GM12878 (cell line): ENCODE data around the gene CCND2. TPM values are rescaled to one million over a fixed set of nuclear protein-coding genes. Genes with fewer than 3 reads are reported as not detected.

Source experiments
- ATAC-seq: fragments of 200-7000 bp; cut with Tn5 transposase; 3 replicates; pipeline ENCODE4 v1.9.1; 2020; ENCODE audit warnings: mild to moderate bottlenecking, moderate library complexity
- BruUV-seq: library from RNA; stranded (reverse); fragments of 400-500 nt; replicated peaks from 2 replicates; lab custom pipeline; 2021; lab: Mats Ljungman, UMichigan
- CTCF ChIA-PET: fragments of 300-600 bp; sonication (Branson Sonifier 250); formaldehyde crosslinking; extraction: SDS; loops from one replicate; lab custom pipeline; 2021; ENCODE audit warnings: inconsistent platforms; lab: Yijun Ruan, JAX
- POLR2A ChIA-PET: fragments of 350-600 bp; formaldehyde crosslinking; extraction: SDS; loops from one replicate; lab custom pipeline; 2021; ENCODE audit warnings: inconsistent platforms; lab: Charles Lee
- RAD21 ChIA-PET: fragments of 300-600 bp; sonication (Branson Sonifier 250); formaldehyde crosslinking; loops from one replicate; lab custom pipeline; 2023; ENCODE audit warnings: antibody characterized with exemption; ENCODE audit not compliant: unreplicated experiment; lab: Charles Lee
- SMC1A ChIA-PET: fragments of 300-600 bp; sonication (Branson Sonifier 250); formaldehyde crosslinking; loops from one replicate; lab custom pipeline; 2023; ENCODE audit not compliant: unreplicated experiment, uncharacterized antibody; lab: Charles Lee
- DNase-seq: peaks from one replicate; pipeline ENCODE4 v3.0.0-alpha.2; 2011; ENCODE audit warnings: low read depth, low spot score
- FAIRE-seq: peaks from 3 replicates; lab custom pipeline; 2011; peaks lifted over from hg19 to GRCh38; lab: Jason Lieb, UNC
- H2AFZ ChIP-seq: 2 replicates; pipeline ENCODE4 v1.6.0; 2011; ENCODE audit warnings: low read depth, low read length, control low read depth; ENCODE audit not compliant: control insufficient read depth
- H3K27ac ChIP-seq: 2 replicates; pipeline ENCODE4 v1.5.1; 2011; ENCODE audit warnings: control low read depth; ENCODE audit not compliant: control insufficient read depth, insufficient read depth
- H3K27me3 ChIP-seq, 2 experiments: replicated peaks in 1 of 2; 2 replicates each; pipeline versions ENCODE4 v1.6.0 to v1.6.1; 2011; ENCODE audit warnings: low read length in 1 of 2; ENCODE audit not compliant: control insufficient read depth in 2 of 2, insufficient read depth in 2 of 2
- H3K36me3 ChIP-seq, 2 experiments: 2 replicates each; pipeline ENCODE4 v1.5.1; 2011; ENCODE audit warnings: low read length in 1 of 2; ENCODE audit not compliant: control insufficient read depth in 2 of 2, insufficient read depth in 2 of 2
- H3K4me1 ChIP-seq: 2 replicates; pipeline ENCODE4 v1.6.1; 2011; ENCODE audit warnings: mild to moderate bottlenecking, low read length, moderate library complexity, mixed read lengths; ENCODE audit not compliant: control insufficient read depth, insufficient read depth
- H3K4me2 ChIP-seq: 2 replicates; pipeline ENCODE4 v1.6.0; 2011; ENCODE audit warnings: control low read depth; ENCODE audit not compliant: control insufficient read depth, insufficient read depth
- H3K4me3 ChIP-seq: fragments of 200-600 bp; sonication (generic); 2 replicates; pipeline ENCODE4 v1.5.1; 2016
- H3K79me2 ChIP-seq: 2 replicates; pipeline ENCODE4 v1.6.0; 2011; ENCODE audit warnings: low read length; ENCODE audit not compliant: control insufficient read depth, insufficient read depth
- H3K9ac ChIP-seq: 2 replicates; pipeline ENCODE4 v1.8.0; 2011; ENCODE audit warnings: low read length, control low read depth, mixed read lengths; ENCODE audit not compliant: control insufficient read depth, insufficient read depth
- H3K9me3 ChIP-seq: replicated peaks from 3 replicates; pipeline ENCODE4 v1.5.1; 2011; ENCODE audit warnings: mild to moderate bottlenecking, low read length; ENCODE audit not compliant: control insufficient read depth, insufficient read depth
- H4K20me1 ChIP-seq: 2 replicates; pipeline ENCODE4 v1.6.0; 2011; ENCODE audit not compliant: control insufficient read depth, insufficient read depth
- BCLAF1 ChIP-seq: fragments of 450-650 bp; IDR thresholded peaks from 2 replicates; pipeline ENCODE4 v1.6.1; 2017; ENCODE audit warnings: antibody characterized with exemption, mild to moderate bottlenecking, moderate library complexity
- BRCA1 ChIP-seq: IDR thresholded peaks from 2 replicates; pipeline ENCODE4 v1.6.1; 2011; ENCODE audit warnings: low read depth, low read length, improper control_type of control experiment
- IRF4 ChIP-seq: IDR thresholded peaks from 2 replicates; pipeline ENCODE4 v1.6.1; 2011; ENCODE audit warnings: low read depth, low read length
- MEF2A ChIP-seq: IDR thresholded peaks from 2 replicates; pipeline ENCODE4 v1.6.1; 2011; ENCODE audit warnings: low read depth, mild to moderate bottlenecking, low read length, moderate library complexity; ENCODE audit not compliant: insufficient read depth
- NRF1 ChIP-seq: conservative IDR thresholded peaks from 2 replicates; pipeline ENCODE4 v1.6.1; 2011; ENCODE audit warnings: mild to moderate bottlenecking, low read depth, low read length, improper control_type of control experiment
- POLR2AphosphoS2 ChIP-seq: IDR thresholded peaks from 2 replicates; pipeline ENCODE4 v1.6.1; 2011; ENCODE audit warnings: low read depth, mild to moderate bottlenecking, low read length, improper control_type of control experiment, moderate library complexity
- SMAD1 ChIP-seq: fragments of 450-650 bp; IDR thresholded peaks from 2 replicates; pipeline ENCODE4 v1.6.1; 2018; ENCODE audit warnings: mild to moderate bottlenecking, low read depth; ENCODE audit not compliant: partially characterized antibody
- TCF12 ChIP-seq: IDR thresholded peaks from 2 replicates; pipeline ENCODE4 v1.6.1; 2011; ENCODE audit warnings: low read depth, mild to moderate bottlenecking, low read length
- USF2 ChIP-seq: IDR thresholded peaks from 2 replicates; pipeline ENCODE4 v1.6.1; 2011; ENCODE audit warnings: low read depth, low read length, improper control_type of control experiment, borderline replicate concordance
- ZZZ3 ChIP-seq: IDR thresholded peaks from 2 replicates; pipeline ENCODE4 v1.6.1; 2011; ENCODE audit warnings: low read depth; ENCODE audit not compliant: control insufficient read depth, insufficient read length
- whole genome bisulfite sequencing: methylation state at CpG from one replicate; pipeline ENCODE4 v1.1.6; 2016; ENCODE audit warnings: low lambda C conversion rate; ENCODE audit not compliant: insufficient replicate concordance, insufficient coverage; ENCODE audit errors: missing lambda C conversion rate; 5-methylcytosine and 5-hydroxymethylcytosine counted together
- in situ Hi-C: fragments of 300-500 bp; cut with MboI; formaldehyde crosslinking; loops from 9 replicates; pipeline ENCODE4 v1.14.3; 2018; ENCODE audit warnings: mixed read lengths
- intact Hi-C: fragments of 100-400 bp; cut with micrococcal nuclease; formaldehyde crosslinking; loops from one replicate; pipeline ENCODE4 v1.14.2; 2022; ENCODE audit not compliant: unreplicated experiment
- polyA plus RNA-seq, 11 experiments: library from polyadenylated mRNA; depleted of rRNA in 4 of 11; unstranded in 6 of 11; stranded (reverse) in 5 of 11; fragments of >200 nt; fragmentation: Nextera tagmentation in 4 of 11; fragmentation: Illumina TruSeq in 1 of 11; extraction: Ambion mirVana in 4 of 11; extraction: Trizol in 1 of 11; gene quantifications; 1 replicate in 1 of 11; 2 replicates in 10 of 11; pipeline versions ENCODE4 v1.2.1 to v1.2.3, GENCODE V29; 2011 to 2016; ENCODE audit warnings: inconsistent platforms in 2 of 11, missing spikeins in 2 of 11, low read depth in 1 of 11
- total RNA-seq, 4 experiments: library from RNA; depleted of rRNA in 3 of 4; stranded (reverse); fragments of >200 nt in 3 of 4; fragmentation: Illumina TruSeq in 1 of 4; extraction: Trizol in 1 of 4; gene quantifications; 2 replicates each; pipeline versions ENCODE4 v1.2.1 to v1.2.3, GENCODE V29; 2013 to 2021
- TF ChIP-seq, protein P1 (sequence below): IDR thresholded peaks from 2 replicates; pipeline ENCODE4 v1.6.1; 2011; ENCODE audit warnings: borderline replicate concordance, low read depth, mild to moderate bottlenecking, moderate library complexity, low read length; ENCODE audit not compliant: insufficient read depth, poor library complexity, severe bottlenecking
- TF ChIP-seq, protein P2 (sequence below): fragments of 450-650 bp; IDR thresholded peaks from 2 replicates; pipeline ENCODE4 v1.6.1; 2017; ENCODE audit warnings: mild to moderate bottlenecking, low read depth, inconsistent platforms; ENCODE audit not compliant: poor library complexity, severe bottlenecking
- TF ChIP-seq, protein P3 (sequence below): fragments of 450-650 bp; IDR thresholded peaks from 2 replicates; pipeline ENCODE4 v1.6.1; 2018; ENCODE audit warnings: mild to moderate bottlenecking, low read depth, moderate library complexity; ENCODE audit not compliant: partially characterized antibody

CCND2 gene
- total and polyA plus RNA-seq, 10 of the 15 experiments (the other 5 are each of a cell fraction or from before 2014, with no cell fraction given): 30.1 to 263 (median 152) TPM

DNA sequence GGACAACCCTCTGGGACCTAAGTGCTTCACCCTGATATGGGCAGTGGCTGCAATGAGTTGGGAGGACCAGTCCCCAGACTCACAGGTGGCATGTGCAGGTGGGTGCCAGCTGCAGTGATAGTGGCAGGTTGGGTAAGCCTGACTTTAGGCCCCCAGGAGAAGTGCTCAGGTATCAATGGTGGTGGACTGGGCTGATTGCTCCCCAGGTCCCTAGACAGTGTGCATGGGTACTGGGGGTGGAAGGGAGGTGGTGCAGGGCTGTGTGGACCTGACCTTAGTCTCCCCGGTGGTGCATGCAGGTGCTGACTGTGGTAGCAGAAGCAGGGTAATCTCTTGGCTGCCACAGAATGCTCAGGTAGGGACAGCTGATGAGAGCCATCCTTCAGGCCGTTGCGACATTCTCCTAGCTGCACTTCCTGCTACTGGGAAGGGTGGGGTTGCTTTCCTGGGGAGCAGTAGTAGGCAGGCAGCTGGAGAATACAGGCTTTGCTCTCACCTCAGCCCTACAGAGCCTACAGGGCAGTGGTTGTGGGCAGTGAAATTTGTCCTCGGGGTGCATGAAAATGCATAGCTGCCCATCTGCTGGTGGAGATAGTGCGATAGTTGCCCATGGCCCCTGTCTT lies 33.3 kb upstream of the CCND2 start:
- ChIA-PET POLR2A (no interaction called here), RAD21 (no interaction called here), CTCF (no interaction called here), SMC1A (no interaction called here)
- Histone ChIP-seq H3K27me3 (no peaks in the 10 kb centered on the region), H3K79me2 (no peaks in the 10 kb centered on the region), H2AFZ (no peak overlapping the region), H3K4me3 (no peak overlapping the region), H3K4me2 (no peak overlapping the region), H4K20me1 (no peaks in the 10 kb centered on the region), H3K36me3 (no peaks in the 10 kb centered on the region), H3K27ac (no peak overlapping the region), H3K9me3 (peaks cover 3% of the 10 kb centered on the region; the same call in 2 of the 3 replicates), H3K9ac (no peak overlapping the region), H3K4me1 (peaks cover 3% of the 10 kb centered on the region)
- BruUV-seq: no TSS peak
- in situ Hi-C loops (no loop called here), intact Hi-C loops (no loop called here)
- FAIRE-seq: no peak
- no peak for DNase-seq
- ATAC-seq: no peak
- WGBS: 56% methylated on average over 5 of the region's 5 CpGs
- no peak for TF ChIP-seq ZZZ3
- no peak for TF ChIP-seq BRCA1
- TF ChIP-seq USF2: no peak
- no peak for TF ChIP-seq IRF4
- TF ChIP-seq MEF2A: no peak
- TF ChIP-seq BCLAF1: no peak
- TF ChIP-seq NRF1: no peak
- TF ChIP-seq, protein P1, sequence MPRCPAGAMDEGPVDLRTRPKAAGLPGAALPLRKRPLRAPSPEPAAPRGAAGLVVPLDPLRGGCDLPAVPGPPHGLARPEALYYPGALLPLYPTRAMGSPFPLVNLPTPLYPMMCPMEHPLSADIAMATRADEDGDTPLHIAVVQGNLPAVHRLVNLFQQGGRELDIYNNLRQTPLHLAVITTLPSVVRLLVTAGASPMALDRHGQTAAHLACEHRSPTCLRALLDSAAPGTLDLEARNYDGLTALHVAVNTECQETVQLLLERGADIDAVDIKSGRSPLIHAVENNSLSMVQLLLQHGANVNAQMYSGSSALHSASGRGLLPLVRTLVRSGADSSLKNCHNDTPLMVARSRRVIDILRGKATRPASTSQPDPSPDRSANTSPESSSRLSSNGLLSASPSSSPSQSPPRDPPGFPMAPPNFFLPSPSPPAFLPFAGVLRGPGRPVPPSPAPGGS: no peak
- TF ChIP-seq, protein P2, sequence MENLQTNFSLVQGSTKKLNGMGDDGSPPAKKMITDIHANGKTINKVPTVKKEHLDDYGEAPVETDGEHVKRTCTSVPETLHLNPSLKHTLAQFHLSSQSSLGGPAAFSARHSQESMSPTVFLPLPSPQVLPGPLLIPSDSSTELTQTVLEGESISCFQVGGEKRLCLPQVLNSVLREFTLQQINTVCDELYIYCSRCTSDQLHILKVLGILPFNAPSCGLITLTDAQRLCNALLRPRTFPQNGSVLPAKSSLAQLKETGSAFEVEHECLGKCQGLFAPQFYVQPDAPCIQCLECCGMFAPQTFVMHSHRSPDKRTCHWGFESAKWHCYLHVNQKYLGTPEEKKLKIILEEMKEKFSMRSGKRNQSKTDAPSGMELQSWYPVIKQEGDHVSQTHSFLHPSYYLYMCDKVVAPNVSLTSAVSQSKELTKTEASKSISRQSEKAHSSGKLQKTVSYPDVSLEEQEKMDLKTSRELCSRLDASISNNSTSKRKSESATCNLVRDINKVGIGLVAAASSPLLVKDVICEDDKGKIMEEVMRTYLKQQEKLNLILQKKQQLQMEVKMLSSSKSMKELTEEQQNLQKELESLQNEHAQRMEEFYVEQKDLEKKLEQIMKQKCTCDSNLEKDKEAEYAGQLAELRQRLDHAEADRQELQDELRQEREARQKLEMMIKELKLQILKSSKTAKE: no peak
- no peak for TF ChIP-seq TCF12
- no peak for TF ChIP-seq SMAD1
- TF ChIP-seq POLR2AphosphoS2: no peak
- TF ChIP-seq, protein P3, sequence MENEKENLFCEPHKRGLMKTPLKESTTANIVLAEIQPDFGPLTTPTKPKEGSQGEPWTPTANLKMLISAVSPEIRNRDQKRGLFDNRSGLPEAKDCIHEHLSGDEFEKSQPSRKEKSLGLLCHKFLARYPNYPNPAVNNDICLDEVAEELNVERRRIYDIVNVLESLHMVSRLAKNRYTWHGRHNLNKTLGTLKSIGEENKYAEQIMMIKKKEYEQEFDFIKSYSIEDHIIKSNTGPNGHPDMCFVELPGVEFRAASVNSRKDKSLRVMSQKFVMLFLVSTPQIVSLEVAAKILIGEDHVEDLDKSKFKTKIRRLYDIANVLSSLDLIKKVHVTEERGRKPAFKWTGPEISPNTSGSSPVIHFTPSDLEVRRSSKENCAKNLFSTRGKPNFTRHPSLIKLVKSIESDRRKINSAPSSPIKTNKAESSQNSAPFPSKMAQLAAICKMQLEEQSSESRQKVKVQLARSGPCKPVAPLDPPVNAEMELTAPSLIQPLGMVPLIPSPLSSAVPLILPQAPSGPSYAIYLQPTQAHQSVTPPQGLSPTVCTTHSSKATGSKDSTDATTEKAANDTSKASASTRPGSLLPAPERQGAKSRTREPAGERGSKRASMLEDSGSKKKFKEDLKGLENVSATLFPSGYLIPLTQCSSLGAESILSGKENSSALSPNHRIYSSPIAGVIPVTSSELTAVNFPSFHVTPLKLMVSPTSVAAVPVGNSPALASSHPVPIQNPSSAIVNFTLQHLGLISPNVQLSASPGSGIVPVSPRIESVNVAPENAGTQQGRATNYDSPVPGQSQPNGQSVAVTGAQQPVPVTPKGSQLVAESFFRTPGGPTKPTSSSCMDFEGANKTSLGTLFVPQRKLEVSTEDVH: no peak
